ENCODE results near the gene VKORC1. TPM values are rescaled to one million over a fixed set of nuclear protein-coding genes. Genes with fewer than 3 reads are reported as not detected.

VKORC1 gene
- total RNA-seq, 1 experiment from 2014 or later, result 83.8 TPM

GRCh38 chr16:31052114-31052513 lies 42.5 kb downstream of the VKORC1 start:
- BruUV-seq (replicated peaks), result no TSS peak
- H3K4me1 ChIP-seq (ENCODE audit: control insufficient read depth in 1 of 2, insufficient read depth in 2 of 2, low read length in 2 of 2), result peaks cover 8 to 22% of the 10 kb centered on the region in 2 experiments
- H3K9me3 ChIP-seq (ENCODE audit: control insufficient read depth in 1 of 2, insufficient read depth in 1 of 2, low read depth in 1 of 2, low read length in 2 of 2), result no peaks in the 10 kb centered on the region
- H3K36me3 ChIP-seq (ENCODE audit: control insufficient read depth in 1 of 2, insufficient read depth in 2 of 2, low read length in 2 of 2), result no peaks in the 10 kb centered on the region
- H4K20me1 ChIP-seq (ENCODE audit: insufficient read depth), result no peaks in the 10 kb centered on the region
- no peak overlapping the region; a peak in 1 of 4 replicates for H3K4me3 ChIP-seq (replicated peaks in 1 of 2; ENCODE audit: low read depth in 1 of 2, low read length in 2 of 2)
- H3K27ac ChIP-seq (ENCODE audit: low read depth, low read length), result no peak overlapping the region
- no peaks in the 10 kb centered on the region for H3K27me3 ChIP-seq (ENCODE audit: insufficient read depth, low read length)
- peak overlapping the region; percentile 21; the same call in 1 of the 2 replicates for H3K9ac ChIP-seq (ENCODE audit: low read length)
- TF ChIP-seq SP1 (IDR thresholded peaks at IDR 0.05; ENCODE audit: low read depth) (peak; percentile 75), JUND (IDR thresholded peaks at IDR 0.05) (peak; percentile 81), CBX3 (IDR thresholded peaks at IDR 0.05; ENCODE audit: low read depth) (peak; percentile 87; the same call in 1 of the 2 replicates), SIN3A (IDR thresholded peaks at IDR 0.05; ENCODE audit: low read depth) (peak; percentile 64; the same call in 1 of the 2 replicates), CEBPB (IDR thresholded peaks at IDR 0.05; ENCODE audit: low read depth) (no peak), FOSL1 (IDR thresholded peaks at IDR 0.05; ENCODE audit: low read depth) (peak; percentile 81), MAX (IDR thresholded peaks at IDR 0.05) (peak; percentile 65), ELF1 (IDR thresholded peaks at IDR 0.05; ENCODE audit: borderline replicate concordance, low read depth) (no peak)
- ChIA-PET POLR2A (no interaction called here), RAD21 (ENCODE audit: low non-redundant PET in 1 of 2, low total read pairs in 2 of 2, uncharacterized antibody in 2 of 2, unreplicated experiment in 2 of 2) (no interaction called here), CTCF (no interaction called here)
- DNase-seq (ENCODE audit: low read depth, low spot score) (peak; percentile 72), ATAC-seq (peak; percentile 97)
- H2AFZ ChIP-seq (ENCODE audit: low read depth, low read length, poor library complexity, severe bottlenecking), result no peak overlapping the region
- H3K4me2 ChIP-seq (ENCODE audit: low read length), result peak overlapping the region; percentile 71
- intact Hi-C loops (cut with micrococcal nuclease), result no loop called here
- no peaks in the 10 kb centered on the region for H3K79me2 ChIP-seq (ENCODE audit: insufficient read depth, low read length)
- H3K9me2 ChIP-seq (ENCODE audit: insufficient read depth), result no peaks in the 10 kb centered on the region

GRCh38 chr16:31050280-31051030 lies 44.1 kb downstream of the VKORC1 start:
- H3K79me2 ChIP-seq (ENCODE audit: insufficient read depth, low read length), result no peaks in the 10 kb centered on the region
- POLR2A ChIA-PET, result no interaction called here
- H3K36me3 ChIP-seq (ENCODE audit: control insufficient read depth in 1 of 2, insufficient read depth in 2 of 2, low read length in 2 of 2), result no peaks in the 10 kb centered on the region
- BruUV-seq (replicated peaks), result no TSS peak
- no peaks in the 10 kb centered on the region for H3K9me2 ChIP-seq (ENCODE audit: insufficient read depth)
- H3K27me3 ChIP-seq (ENCODE audit: insufficient read depth, low read length), result no peaks in the 10 kb centered on the region
- H2AFZ ChIP-seq (ENCODE audit: low read depth, low read length, poor library complexity, severe bottlenecking), result no peak overlapping the region
- H3K4me3 ChIP-seq (replicated peaks in 1 of 2; ENCODE audit: low read depth in 1 of 2, low read length in 2 of 2), result no peak overlapping the region
- CTCF ChIA-PET, result no interaction called here
- no peaks in the 10 kb centered on the region for H3K9me3 ChIP-seq (ENCODE audit: control insufficient read depth in 1 of 2, insufficient read depth in 1 of 2, low read depth in 1 of 2, low read length in 2 of 2)
- H3K27ac ChIP-seq (ENCODE audit: low read depth, low read length), result no peak overlapping the region
- no peaks in the 10 kb centered on the region for H4K20me1 ChIP-seq (ENCODE audit: insufficient read depth)
- DNase-seq (ENCODE audit: low read depth, low spot score), result no peak
- H3K4me2 ChIP-seq (ENCODE audit: low read length), result no peak overlapping the region
- ATAC-seq, result no peak
- RAD21 ChIA-PET (ENCODE audit: low non-redundant PET in 1 of 2, low total read pairs in 2 of 2, uncharacterized antibody in 2 of 2, unreplicated experiment in 2 of 2), result no interaction called here
- no peak overlapping the region for H3K9ac ChIP-seq (ENCODE audit: low read length)
- intact Hi-C loops (cut with micrococcal nuclease), result no loop called here
- H3K4me1 ChIP-seq (ENCODE audit: control insufficient read depth in 1 of 2, insufficient read depth in 2 of 2, low read length in 2 of 2), result peaks cover 8 to 29% of the 10 kb centered on the region in 2 experiments
- no peak for TF ChIP-seq CBX3 (IDR thresholded peaks at IDR 0.05; ENCODE audit: low read depth)
- no peak for TF ChIP-seq EZH2 (IDR thresholded peaks at IDR 0.05)
- no peak for TF ChIP-seq RAD21 (IDR thresholded peaks at IDR 0.05; ENCODE audit: low read depth)
- TF ChIP-seq SP1 (IDR thresholded peaks at IDR 0.05; ENCODE audit: low read depth), result no peak
- no peak for TF ChIP-seq TCF7L2 (IDR thresholded peaks at IDR 0.05; ENCODE audit: borderline replicate concordance, extremely low read depth, insufficient read depth, insufficient read length)
- no peak for TF ChIP-seq MAX (IDR thresholded peaks at IDR 0.05)
- TF ChIP-seq POLR2A (IDR thresholded peaks at IDR 0.05; ENCODE audit: borderline replicate concordance, extremely low read depth, insufficient read depth, insufficient read length), result no peak
- TF ChIP-seq ZNF274 (IDR thresholded peaks at IDR 0.05; ENCODE audit: low read depth, low read length), result no peak
- TF ChIP-seq REST (IDR thresholded peaks at IDR 0.05; ENCODE audit: low read depth), result no peak
- no peak for TF ChIP-seq EZH2phosphoT487 (IDR thresholded peaks at IDR 0.05; ENCODE audit: borderline replicate concordance)

Measured in HCT116 (cell line).